Upper lobe of left lung (tissue), 4 donors: ENCODE results near the gene POLR2I.

Experiments
- CTCF ChIP-seq, 6 experiments: fragments of 450-650 bp in 4 of 6; fragments of 200-600 bp in 2 of 6; sonication (generic) in 2 of 6; IDR thresholded peaks; one replicate each; pipeline ENCODE4 v1.5.1; 2016 to 2019; ENCODE audit warnings: antibody characterized with exemption in 6 of 6
- POLR2AphosphoS5 ChIP-seq, 2 donors: sonication (generic); formaldehyde crosslinking; IDR thresholded peaks; one replicate each; pipeline ENCODE4 v1.5.1; 2017; ENCODE audit warnings: antibody characterized with exemption in 2 of 2

GRCh38 chr19:36128392-36128736, 13.7 kb upstream of the POLR2I start:
- no peak for TF ChIP-seq CTCF (IDR thresholded peaks at IDR 0.05)
- TF ChIP-seq POLR2AphosphoS5 (IDR thresholded peaks at IDR 0.05): no peak
